HG02870 (cell line): ENCODE results near the gene RTL10.

Experiments
- ATAC-seq: cut with Tn5 transposase; IDR thresholded peaks from one replicate; pipeline ENCODE4 v1.9.1; 2021; ENCODE audit warnings: mild to moderate bottlenecking, moderate library complexity; ENCODE audit not compliant: unreplicated experiment

RTL10 gene

DNA sequence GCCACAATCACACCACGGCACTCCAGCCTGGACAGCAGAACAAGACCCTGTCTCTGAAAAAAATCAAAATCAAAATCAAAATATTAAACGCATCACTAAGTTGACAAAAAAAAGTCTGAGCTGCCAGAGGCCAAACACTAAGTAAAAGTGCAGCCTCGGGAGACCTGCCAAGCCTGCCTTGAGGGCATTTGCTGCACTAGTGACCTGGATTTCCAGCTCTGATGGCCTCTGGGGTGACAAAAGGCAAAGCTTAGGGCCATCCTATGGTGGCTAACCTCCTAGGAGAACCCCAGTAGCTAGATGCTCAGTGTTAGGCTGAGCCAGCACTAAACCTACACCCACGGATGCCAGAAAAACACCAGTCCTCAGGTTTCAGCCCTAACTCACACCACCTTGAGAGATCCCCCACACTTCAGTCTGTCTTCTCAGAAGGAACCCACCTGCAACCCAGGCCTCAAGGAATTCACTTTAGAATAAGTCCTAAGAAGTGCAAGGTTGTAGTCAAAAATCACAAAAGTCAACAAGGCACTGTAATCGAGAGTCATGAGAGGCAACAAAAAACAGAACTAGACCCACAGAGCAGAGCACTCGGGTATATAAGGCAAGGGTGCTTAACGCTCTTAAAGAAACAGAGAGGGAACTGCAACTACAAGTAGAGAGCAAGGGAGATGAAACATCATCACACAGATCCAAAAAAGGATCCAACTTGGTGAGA is 28.6 kb downstream of the RTL10 start:
- ATAC-seq, result no peak

DNA sequence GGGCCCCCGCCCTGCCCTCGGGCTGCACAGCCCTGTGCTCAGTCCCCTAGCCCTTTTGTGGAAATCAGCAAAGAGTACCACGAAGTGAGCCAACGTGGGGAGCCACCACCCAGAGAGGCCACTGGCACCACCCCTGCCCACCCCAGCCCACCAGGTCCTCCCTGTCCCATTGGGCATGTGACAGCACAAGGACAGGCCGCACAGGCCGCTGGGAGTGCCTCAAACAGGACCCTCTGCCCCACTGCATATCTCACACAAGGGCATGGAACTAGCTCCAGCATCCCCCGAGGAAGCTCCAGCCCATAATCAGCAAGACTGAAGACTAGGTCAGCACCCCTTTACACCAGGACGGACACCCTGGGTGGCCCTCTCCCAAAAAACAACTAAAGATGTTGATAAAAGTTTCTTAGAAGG is 29.7 kb downstream of the RTL10 start:
- no peak for ATAC-seq

DNA sequence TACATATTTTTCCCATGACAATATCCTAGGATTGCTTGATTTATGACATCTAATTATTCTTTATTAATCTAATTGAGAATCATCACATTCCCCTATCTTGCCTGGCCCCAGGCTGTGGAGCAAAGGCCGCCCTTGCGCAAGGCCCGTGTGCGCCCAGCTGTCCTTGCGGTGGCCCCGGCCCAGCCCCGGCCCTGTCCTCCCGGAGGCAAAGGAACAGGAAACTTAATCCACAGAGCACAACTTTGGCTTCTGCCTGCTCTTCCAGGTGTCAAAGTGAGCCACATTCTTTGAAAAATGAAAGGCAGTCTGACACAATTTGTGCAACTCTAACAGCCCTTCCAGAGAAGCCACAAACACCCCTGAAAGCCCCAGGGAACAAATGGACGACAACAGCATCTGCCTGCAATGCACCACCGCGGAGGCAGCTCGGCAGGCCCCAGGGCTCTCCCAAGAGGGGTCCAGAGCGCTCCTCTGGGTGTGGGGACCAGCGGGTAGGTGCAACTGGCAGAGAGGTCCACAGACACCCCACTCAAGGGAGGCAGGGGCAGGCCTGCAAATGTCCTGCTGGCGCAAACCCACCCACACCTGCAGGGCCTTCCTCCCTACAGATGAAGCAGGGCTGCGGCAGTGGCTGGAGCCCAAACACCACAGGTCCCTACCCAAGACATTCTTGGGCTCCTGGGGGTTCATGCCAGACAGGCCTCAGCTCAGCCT is 30.3 kb downstream of the RTL10 start:
- no peak for ATAC-seq

DNA sequence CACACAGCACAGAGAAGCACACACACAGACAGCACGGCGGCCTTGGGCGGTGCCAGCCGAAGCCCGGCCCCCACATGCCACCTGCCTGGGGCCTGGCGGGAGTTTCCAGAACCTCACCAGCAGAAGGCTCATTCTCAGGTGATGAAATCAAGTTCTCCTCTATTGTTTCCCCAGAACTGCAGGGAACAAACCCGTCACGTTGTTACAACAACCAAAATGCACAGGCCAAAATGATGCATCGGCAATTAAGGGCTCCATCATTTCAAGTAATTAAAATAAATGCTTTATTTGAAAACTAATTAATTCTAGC is 30.8 kb downstream of the RTL10 start:
- no peak for ATAC-seq

DNA sequence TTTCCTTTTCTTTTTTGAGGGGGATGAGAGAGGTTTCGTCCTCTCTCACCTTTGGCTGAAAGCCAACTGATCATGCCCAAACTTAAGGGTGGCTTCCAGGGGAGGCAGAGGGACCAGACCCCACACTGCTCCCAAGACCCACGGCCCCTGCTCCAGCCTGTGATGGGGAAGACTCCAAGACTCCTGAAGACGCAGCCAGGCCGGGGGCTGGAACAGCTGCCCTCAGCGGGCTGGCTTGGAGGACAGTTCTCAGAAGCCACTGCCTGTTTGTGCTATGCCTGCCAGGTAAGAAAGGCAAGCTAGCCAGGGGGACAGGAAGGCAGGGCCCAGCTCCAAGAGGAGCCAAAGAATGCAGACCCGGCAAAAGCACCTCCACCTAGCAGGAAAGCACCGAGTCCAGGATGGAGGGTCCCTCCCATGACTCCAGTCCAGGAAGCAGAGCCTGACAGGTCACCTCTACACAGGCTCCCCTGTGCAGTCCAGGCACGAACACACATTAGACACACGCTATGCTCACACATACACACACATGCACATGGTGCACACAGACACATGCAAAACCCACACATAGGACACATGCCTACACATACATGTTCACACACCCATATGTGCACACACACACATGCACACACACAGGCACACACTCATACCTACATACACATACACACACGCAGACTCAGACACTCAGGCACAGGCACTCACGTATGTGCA is 31.3 kb downstream of the RTL10 start:
- no peak for ATAC-seq

DNA sequence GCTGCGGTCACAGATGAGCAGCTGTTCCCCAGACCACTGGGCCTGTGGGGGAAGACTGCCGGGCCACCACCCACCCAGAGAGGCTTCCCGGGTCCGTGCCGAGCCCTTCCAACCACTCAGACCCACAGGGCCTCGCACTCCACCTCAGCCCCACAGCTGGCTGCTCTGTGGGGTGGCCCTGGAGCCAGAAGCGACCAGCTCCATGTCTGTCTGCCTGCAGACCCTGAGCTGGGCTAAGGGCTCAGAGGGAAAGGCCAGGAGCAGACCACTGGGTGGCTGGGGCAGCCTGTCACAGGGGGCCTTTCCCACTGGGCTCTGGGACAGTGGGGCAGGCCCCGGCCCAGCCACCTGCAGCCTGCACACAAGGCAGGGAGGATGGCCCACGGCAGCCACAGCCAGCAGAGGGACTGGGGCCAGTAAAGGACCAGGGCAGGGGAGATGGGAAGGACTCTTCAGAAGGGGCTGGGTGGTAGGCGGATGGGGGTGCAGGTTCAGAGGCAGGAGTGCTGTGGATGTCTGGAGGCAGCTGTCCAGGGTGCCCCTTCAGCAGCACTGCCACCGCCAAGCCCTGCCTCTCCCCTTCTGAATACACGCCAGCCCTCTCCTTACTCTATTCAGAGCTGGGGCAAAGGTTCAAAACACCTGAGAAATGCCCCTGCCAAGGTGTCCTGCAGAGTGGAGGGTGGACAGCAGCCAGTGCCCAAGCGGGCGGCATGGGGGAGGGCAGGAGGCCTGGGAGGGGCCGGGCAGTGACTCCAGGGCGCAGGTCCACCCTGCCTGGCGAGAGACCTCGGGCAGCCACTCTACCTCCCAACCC is 32.2 kb downstream of the RTL10 start:
- no peak for ATAC-seq

DNA sequence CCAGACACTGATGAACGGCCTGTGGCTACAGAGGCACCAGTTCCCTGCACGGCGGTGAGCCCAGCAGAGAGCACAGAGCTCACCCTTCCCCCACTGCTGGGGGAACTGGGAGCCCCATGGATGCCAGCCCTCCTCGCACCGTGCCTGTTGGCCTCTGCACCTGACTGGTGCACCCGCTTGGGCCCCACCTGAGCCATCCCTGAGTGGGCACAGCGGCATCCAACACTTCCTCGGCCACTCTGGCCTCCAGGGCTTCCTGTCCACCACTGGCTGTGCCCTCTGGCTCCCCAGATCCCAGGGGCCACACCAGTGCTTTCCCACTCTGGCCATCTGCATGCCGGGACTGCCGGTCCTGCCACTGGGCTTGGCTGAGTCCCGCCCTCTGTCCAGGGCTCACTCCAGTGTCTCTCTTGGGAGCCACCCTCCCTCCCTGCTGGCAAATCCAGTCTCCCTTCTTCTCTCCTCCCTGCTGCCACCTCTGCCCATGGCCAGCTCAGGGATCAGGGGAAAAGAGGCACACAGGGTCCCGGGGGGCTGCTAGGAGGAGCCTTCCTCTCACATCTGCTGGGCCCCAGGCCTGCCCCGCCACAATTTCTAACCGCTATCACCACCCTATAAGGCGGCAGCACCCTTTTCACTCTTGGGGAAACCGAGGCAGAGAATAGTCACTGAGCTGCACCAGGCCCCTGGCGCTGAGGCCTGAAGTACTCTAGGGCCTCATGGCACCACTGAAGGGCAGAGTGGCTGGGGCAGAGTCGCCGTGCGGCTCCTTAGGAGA is 33.0 kb downstream of the RTL10 start:
- ATAC-seq, result no peak

DNA sequence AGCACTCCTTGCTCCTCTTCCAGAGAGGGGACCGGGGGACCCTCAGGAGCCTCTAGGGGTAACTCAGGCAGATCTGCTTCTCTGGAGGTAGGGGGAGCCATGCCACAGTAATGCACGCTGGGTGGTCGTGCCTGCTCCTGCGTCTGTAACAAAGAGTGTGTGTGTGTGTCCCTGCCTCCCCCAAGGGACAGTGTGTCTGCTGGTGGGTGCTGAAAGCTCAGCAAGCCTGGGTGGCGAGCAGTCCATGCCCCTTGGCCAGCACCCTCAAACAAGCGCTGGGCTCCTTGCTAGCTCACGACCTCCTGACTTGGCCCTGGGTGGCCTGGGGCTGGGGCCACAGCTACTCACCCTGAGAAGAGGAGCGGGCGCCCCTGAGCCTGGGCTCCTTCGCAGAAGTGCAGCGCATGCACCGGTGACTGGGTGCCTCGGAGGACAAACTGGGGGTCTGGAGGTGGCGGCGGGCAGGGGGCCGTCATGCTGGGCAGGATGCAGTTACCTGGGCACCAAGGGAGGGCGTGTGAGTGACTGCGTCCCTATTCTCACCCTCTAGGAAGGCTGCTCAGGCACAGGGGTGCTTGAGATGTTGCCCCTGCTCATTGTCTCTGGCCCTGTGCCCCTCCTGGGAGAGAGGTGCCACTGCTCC is 33.7 kb downstream of the RTL10 start:
- no peak for ATAC-seq

DNA sequence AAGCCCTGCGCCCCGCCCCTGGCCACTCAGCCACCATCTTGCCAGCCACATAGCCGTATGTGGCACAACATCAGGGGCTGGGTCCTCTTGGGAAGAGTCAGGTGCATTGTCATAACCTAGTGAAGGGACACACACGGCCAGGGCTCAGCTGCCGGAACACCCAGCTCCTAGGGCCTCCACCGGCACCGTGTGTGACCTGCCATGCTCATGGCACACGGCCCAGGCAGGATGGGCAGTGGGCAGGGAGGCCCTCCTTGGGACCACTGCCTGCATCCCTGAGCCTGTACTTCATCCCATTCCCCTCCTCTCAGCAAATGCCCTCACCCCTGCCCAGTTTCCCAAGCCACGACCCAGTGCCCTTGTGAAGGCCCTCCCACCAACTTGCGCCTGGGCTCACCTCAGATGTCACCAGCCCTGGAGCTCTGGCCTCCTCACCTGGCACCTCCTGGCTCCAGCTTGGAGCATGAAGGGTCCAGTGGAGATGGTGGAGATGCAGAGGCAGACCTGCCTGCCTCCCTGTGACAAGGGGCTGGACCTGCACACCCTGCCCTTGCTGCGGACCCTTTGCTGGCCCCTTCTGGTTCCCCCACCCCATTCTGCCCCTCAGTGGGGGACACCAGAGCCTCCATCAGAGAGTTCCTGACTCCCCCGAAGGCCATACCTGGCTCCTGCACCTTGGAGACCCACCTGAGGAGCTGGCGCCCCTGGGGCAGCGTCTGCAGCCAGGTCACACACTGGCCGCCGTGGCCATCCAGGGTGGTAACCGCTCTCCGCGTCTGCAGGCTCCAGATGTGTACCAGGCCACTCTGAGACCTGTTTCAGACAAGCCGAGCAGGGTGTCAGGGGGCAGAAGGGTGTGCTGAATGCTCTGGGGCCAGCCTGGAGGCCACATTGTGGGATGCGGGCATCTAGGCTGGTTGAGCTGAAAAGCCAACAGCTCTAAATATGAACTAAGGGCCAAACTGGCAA is 34.5 kb downstream of the RTL10 start:
- ATAC-seq, result no peak

DNA sequence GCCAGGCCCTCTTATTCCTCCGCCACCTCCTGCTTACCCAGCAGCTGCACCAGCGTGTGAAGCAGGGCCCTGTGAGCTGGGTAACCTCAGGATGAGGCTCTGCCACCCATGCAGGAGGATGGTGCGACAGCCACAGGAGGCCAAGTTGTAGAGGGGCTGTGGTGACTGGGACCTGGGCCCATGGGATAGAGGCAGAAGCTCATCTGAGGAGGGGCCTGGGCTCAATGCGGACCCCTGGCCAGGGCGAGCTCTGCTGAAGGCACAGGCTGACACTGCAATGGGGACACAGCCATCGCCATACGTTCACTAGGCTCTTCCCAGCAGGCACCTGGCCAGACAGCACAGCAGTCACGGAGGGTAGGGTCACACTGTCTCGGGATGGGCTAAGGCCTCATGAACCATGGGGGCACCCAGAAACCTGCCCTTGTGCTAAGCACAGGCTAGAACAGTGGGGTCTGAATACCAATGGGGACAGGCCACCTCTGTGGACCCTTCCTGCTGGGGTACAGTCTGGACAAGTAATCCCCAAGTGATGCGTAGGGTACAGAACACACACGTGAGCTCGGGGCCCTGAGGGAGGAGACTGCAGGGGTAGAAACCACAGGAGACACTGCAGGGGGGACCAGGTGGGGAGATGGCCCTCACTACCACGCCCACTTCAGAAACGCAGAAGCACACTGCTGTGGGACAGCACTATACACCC is 35.3 kb downstream of the RTL10 start:
- ATAC-seq, result no peak

DNA sequence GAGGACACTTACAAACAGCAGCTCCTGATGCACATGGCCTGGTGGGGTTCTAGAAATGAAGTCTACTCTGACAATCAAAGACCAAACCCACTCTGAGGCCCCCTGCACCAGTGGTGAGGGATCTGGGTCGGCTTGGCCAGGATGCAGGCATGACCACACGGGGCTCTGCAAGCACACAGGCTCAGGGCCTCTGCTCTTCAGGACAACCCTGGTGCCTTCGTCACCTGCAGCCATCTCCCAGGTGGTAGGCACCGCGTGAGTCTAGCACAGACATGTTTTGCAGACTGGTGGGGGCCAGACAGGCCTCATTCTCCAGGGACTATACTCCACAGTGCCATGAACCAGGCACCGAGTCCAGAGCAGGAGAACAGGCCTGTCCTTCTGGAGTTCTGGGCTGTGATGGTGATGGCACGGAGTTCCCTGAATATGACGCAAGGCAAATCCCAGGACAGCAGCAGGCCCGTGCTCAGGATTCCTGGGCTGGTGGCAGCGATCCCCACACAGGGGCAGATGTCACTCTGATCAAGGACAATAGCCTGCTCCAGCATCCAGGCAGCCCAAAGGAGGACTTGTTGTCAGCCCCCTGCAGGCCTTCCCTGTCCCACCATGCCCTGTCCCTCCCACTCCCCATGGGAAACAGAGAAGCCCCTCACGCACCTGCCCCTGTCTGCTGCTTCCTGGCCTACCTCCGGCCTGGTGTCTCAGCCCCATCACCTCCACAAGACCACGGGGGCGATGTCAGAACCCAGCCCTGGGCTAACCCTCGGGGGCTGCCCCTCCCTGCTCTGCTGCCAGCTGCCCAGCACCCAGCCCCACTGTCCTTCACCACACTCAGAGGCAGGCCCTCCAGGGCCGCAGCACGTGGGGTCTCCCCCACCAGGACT is 36.1 kb downstream of the RTL10 start:
- ATAC-seq, result no peak

DNA sequence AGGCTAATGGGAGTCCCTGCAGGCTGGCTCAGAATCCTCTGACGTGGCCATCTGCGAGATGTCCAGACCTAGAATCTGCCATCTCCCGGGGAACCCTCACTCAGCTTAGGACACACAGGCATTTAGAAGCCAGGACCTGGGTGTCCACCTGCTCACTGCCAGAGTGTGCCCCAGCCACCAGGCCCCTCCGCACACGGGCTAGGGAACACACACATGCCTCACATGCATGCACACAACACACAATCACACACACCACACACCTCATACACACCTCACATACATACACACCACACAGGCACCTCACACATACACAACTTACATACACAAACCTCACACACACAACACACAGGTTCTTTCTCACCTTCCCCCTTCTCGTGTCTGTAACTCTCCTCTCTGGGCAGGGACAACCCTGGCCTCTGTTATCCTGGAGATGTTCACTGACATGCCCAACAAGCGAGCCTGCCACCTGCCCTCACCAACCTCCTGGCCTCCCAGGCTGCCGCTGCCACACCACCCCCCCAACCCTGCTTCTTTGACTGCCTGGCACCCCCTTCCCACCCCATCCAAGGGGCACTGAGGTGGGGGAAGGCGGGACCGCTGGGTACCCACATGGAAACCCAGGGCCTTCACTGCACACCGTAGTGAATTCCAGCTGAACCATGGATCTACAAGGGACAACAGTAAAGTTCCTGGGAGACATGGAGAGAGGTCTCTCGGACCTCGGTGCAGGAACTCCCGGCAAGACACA is 38.1 kb downstream of the RTL10 start:
- ATAC-seq, result no peak

DNA sequence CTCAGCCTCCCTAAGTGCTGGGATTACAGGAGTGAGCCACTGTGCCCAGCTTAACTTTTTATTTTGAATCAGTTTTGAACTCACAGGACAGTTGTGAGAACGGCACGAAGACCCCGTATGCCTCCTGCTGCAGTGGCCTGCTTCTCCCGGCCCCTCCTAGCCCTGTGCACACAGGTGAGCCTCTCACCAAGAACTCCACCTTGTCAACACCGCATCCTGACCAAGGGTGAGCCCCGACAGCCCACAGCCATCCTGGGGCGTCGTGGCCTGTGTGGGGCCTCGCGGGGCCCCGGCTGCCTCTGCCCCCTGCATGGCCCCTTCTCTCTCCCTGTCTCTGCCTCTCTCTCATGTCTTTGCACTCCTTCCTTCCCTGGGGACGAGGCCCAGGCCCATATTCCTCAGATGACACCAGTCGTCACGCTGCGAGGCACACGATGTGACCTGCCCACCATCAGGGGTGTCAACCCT is 38.8 kb downstream of the RTL10 start:
- no peak for ATAC-seq

DNA sequence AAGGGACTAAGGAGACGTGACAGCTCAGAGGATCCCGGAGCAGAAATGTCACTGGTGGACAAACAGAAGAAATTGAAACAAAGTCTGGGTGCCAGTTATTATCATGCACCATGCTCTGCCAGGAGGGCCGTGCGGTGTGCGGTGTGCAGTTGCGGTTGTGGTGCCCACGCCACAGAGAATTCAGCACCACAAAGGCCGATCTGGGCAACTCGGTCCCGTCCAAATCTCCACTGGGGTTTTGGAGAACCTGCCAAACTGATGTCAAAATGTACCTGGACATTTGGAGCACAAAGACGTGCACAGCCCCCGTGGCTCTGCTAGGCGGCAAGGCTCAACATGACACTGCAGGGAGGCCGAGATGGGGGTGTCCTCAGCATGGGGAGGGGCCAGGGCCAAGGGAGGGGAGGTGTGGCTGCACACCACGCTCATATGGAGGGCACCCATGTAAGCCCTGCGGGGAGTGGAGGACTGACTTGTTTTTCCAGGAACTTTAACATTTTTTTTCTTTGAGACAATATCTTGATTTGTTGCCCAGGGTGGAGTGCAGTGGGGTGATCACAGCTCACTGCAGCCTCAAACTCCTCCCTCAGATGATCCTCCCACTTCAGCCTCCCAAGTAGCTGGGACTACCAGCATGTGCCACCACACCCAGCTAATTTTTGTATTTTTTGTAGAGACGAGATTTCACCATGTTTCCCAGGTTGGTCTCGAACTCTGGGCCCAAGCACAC is 39.4 kb downstream of the RTL10 start:
- ATAC-seq, result no peak

DNA sequence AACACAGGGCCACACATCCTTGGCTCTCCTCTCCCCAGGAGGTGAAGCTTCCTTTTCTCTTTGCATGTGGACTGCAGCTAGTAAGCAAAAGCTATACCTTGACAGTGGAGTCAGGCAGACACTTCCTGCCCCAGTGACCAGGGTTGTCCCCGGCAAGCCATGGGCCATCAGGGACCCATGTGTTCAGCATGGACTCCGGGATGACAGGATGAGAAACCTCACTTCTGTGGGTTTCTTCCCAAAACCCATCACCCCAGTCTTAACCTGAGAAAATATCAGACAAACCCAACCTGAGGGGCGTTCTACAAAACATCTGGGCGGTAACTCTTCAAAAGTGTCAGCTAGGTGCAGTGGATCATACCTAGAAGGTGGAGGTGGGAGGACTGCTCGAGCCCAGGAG is 40.2 kb downstream of the RTL10 start:
- no peak for ATAC-seq

DNA sequence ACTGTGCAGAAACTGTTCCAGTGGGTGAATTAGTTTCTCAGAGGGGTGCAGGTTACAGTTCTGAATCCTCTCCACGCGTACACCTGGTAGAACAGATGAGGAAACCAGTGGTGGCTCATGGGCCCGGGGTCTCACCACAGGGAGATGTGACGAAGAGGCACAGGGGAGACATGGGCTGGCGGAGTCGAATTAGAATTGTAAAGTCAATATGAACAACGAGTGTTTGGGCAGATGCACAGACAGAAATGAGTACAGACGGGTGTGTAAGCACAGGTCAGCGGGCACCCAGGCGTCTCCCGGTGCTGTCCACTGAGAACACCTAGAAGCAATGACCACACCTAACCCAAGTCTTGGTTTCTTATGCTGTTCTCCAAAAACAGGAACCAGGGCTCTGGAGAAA is 41.8 kb downstream of the RTL10 start:
- ATAC-seq, result no peak
